ENCODE results near the gene AVPR2.

DNA sequence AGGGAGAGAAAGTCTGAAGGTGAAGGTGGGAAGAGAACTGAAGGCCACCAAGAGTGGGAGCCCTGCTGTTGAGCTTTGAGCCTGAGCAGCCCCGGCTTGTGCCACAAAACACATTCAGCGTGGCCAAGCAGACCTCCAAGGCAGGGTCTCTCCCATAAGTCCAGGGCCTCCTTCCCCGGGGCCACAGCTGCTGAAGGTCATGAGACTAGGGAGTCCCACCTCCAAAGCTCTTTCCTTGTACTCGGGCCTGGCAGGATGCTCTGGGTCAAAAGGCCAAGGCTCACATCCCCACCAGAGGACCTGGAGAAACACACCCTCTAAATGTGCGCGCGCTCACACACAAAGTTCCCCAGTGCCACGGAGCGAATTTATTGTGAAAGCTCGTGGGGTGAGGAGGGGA is 25.1 kb downstream of the AVPR2 start:
- TF ChIP-seq, protein P1, sequence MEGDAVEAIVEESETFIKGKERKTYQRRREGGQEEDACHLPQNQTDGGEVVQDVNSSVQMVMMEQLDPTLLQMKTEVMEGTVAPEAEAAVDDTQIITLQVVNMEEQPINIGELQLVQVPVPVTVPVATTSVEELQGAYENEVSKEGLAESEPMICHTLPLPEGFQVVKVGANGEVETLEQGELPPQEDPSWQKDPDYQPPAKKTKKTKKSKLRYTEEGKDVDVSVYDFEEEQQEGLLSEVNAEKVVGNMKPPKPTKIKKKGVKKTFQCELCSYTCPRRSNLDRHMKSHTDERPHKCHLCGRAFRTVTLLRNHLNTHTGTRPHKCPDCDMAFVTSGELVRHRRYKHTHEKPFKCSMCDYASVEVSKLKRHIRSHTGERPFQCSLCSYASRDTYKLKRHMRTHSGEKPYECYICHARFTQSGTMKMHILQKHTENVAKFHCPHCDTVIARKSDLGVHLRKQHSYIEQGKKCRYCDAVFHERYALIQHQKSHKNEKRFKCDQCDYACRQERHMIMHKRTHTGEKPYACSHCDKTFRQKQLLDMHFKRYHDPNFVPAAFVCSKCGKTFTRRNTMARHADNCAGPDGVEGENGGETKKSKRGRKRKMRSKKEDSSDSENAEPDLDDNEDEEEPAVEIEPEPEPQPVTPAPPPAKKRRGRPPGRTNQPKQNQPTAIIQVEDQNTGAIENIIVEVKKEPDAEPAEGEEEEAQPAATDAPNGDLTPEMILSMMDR (IDR thresholded peaks at IDR 0.05; ENCODE audit: low read depth, low read length, missing input control) = no peak
- TF ChIP-seq GABPA (IDR thresholded peaks at IDR 0.05 in 1 of 2, conservative IDR thresholded peaks at IDR 0.05 in 1 of 2) (no peak), YY1 (IDR thresholded peaks at IDR 0.05) (no peak), HNF4G (IDR thresholded peaks at IDR 0.05) (no peak), HNF4A (conservative IDR thresholded peaks at IDR 0.05) (no peak), FOXA1 (IDR thresholded peaks at IDR 0.05) (no peak), RAD21 (IDR thresholded peaks at IDR 0.05) (no peak), JUND (IDR thresholded peaks at IDR 0.05) (no peak)
- TF ChIP-seq, protein P2, sequence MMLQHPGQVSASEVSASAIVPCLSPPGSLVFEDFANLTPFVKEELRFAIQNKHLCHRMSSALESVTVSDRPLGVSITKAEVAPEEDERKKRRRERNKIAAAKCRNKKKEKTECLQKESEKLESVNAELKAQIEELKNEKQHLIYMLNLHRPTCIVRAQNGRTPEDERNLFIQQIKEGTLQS (IDR thresholded peaks at IDR 0.05) = no peak
- TF ChIP-seq, protein P3, sequence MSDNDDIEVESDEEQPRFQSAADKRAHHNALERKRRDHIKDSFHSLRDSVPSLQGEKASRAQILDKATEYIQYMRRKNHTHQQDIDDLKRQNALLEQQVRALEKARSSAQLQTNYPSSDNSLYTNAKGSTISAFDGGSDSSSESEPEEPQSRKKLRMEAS (IDR thresholded peaks at IDR 0.05) = no peak
